ENCODE results near the gene PCDHB6. TPM values are rescaled to one million over a fixed set of nuclear protein-coding genes. Genes with fewer than 3 reads are reported as not detected.
"Not testable (repeated sequence)": the region's sequence is repeated elsewhere in the genome, so short reads cannot be mapped to it uniquely, and the experiment has no call there.

Gene PCDHB6
- polyA plus RNA-seq, 1 experiment = 0.21 TPM

DNA sequence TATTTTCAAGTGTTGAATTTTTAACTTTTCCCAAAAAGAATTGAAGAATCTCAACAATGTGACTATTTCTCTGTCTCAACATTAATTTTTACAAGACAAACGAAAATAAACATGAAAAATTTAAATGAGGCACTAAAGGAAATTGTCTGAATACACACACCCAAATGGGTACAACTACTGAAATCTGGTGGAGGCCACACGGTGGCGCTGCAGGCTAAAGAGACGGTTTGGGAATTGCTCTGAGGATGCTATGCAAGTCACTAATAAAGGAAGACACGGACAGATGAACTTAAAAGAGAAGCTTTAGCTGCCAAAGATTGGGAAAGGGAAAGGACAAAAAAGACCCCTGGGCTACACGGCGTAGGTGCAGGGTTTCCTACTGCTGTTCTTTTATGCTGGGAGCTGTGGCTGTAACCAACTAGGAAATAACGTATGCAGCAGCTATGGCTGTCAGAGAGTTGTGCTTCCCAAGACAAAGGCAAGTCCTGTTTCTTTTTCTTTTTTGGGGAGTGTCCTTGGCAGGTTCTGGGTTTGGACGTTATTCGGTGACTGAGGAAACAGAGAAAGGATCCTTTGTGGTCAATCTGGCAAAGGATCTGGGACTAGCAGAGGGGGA is 42.4 kb downstream of the PCDHB6 start, which contains the start of gene PCDHB10:
PCDHB10 (plus strand) TSS at position 244 of the 616 bp plus-strand sequence; CDS start at position 444, 200 bp downstream.
- ChIA-PET POLR2A (no interaction called here), CTCF (interaction anchor here (0.7 to 1.4 kb wide), 7 partner anchors 10 to 372 kb away, joined by 3 to 7 read pairs (median 3); partner anchors contain the start of genes PCDHB14 and PCDHB16)
- no peak for DNase-seq (ENCODE audit: low read depth, low spot score)
- Histone ChIP-seq H3K27me3 (ENCODE audit: control insufficient read depth, insufficient read depth, low read length) (no peaks in the 10 kb centered on the region), H3K27ac (ENCODE audit: low read depth, low read length) (no peak within 1 kb of the TSS), H3K4me3 (ENCODE audit: low read depth, low read length) (peak within 1 kb of the TSS; percentile 41), H3K9me3 (ENCODE audit: control insufficient read depth, insufficient read depth, low read length) (peaks cover 24% of the 10 kb centered on the region)
- 0 out of 2 replicates have a peak, but pooled peaks have one; percentile 15 for TF ChIP-seq CTCF (IDR thresholded peaks at IDR 0.05; ENCODE audit: low read depth, low read length)

GRCh38 chr5:141194332-141194731 is 44.5 kb downstream of the PCDHB6 start:
- POLR2A ChIA-PET; H3K27me3 ChIP-seq (ENCODE audit: control insufficient read depth, insufficient read depth, low read length); CTCF ChIA-PET: not testable (repeated sequence)

GRCh38 chr5:141196363-141196762 is 46.5 kb downstream of the PCDHB6 start:
- Histone ChIP-seq H3K27ac (ENCODE audit: low read depth, low read length) (no peak overlapping the region), H3K4me3 (ENCODE audit: low read depth, low read length) (no peak overlapping the region), H3K27me3 (ENCODE audit: control insufficient read depth, insufficient read depth, low read length) (no peaks in the 10 kb centered on the region), H3K9me3 (ENCODE audit: control insufficient read depth, insufficient read depth, low read length) (peaks cover 20% of the 10 kb centered on the region)
- TF ChIP-seq CTCF (IDR thresholded peaks at IDR 0.05; ENCODE audit: low read depth, low read length) = no peak
- no peak for DNase-seq (ENCODE audit: low read depth, low spot score)
- ChIA-PET CTCF (interaction anchor here (1.2 kb wide), 1 partner anchor 9 kb away, joined by 3 read pairs; the partner anchor contains the start of gene PCDHB9), POLR2A (no interaction called here)

More at GRCh38 chr5:141194332-141194731, 44.5 kb downstream of the PCDHB6 start:
- H3K4me3 ChIP-seq (ENCODE audit: low read depth, low read length); H3K27ac ChIP-seq (ENCODE audit: low read depth, low read length); DNase-seq (ENCODE audit: low read depth, low spot score): not testable (repeated sequence)
- H3K9me3 ChIP-seq (ENCODE audit: control insufficient read depth, insufficient read depth, low read length) = peaks cover 16% of the 10 kb centered on the region

- no peak for TF ChIP-seq CTCF (IDR thresholded peaks at IDR 0.05; ENCODE audit: low read depth, low read length)
- POLR2A ChIA-PET = no interaction called here
- Histone ChIP-seq H3K27ac (ENCODE audit: low read depth, low read length) (no peak within 1 kb of the TSS), H3K4me3 (ENCODE audit: low read depth, low read length) (no peak within 1 kb of the TSS), H3K9me3 (ENCODE audit: control insufficient read depth, insufficient read depth, low read length) (peaks cover 29% of the 10 kb centered on the region), H3K27me3 (ENCODE audit: control insufficient read depth, insufficient read depth, low read length) (no peaks in the 10 kb centered on the region)
- DNase-seq (ENCODE audit: low read depth, low spot score) = no peak
- CTCF ChIA-PET = interaction anchor here (0.9 to 1.0 kb wide), 2 partner anchors 28 to 121 kb away, joined by 3 read pairs; partner anchors contain the start of gene TAF7
These were observed 49.7 kb downstream of the PCDHB6 start, which contains the start of gene PCDHB11 for GRCh38 chr5:141199359-141200235. TSS of gene PCDHB11 (plus strand) at chr5:141199627. CDS start at chr5:141199775, 148 bp downstream.

DNA sequence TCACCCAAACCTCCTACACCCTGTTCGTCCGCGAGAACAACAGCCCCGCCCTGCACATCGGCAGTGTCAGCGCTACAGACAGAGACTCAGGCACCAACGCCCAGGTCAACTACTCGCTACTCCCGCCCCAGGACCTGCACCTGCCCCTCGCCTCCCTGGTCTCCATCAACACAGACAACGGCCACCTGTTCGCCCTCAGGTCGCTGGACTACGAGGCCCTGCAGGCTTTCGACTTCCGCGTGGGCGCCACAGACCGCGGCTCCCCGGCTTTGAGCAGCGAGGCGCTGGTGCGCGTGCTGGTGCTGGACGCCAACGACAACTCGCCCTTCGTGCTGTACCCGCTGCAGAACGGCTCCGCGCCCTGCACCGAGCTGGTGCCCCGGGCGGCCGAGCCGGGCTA is 51.3 kb downstream of the PCDHB6 start:
- H3K27me3 ChIP-seq (ENCODE audit: control insufficient read depth, insufficient read depth, low read length); POLR2A ChIA-PET; CTCF ChIA-PET: not testable (repeated sequence)

GRCh38 chr5:141201646-141202045 is 51.8 kb downstream of the PCDHB6 start:
- CTCF ChIA-PET; H3K4me3 ChIP-seq (ENCODE audit: low read depth, low read length); H3K27ac ChIP-seq (ENCODE audit: low read depth, low read length); H3K27me3 ChIP-seq (ENCODE audit: control insufficient read depth, insufficient read depth, low read length); DNase-seq (ENCODE audit: low read depth, low spot score); POLR2A ChIA-PET: not testable (repeated sequence)
- H3K9me3 ChIP-seq (ENCODE audit: control insufficient read depth, insufficient read depth, low read length) = peaks cover 28% of the 10 kb centered on the region

More for the DNA sequence above, 51.3 kb downstream of the PCDHB6 start:
- peaks cover 28% of the 10 kb centered on the region for H3K9me3 ChIP-seq (ENCODE audit: control insufficient read depth, insufficient read depth, low read length)
- DNase-seq (ENCODE audit: low read depth, low spot score); H3K4me3 ChIP-seq (ENCODE audit: low read depth, low read length); H3K27ac ChIP-seq (ENCODE audit: low read depth, low read length): not testable (repeated sequence)

Other genes starting within 250 kb of the PCDHB6 start
- gene PCDHAC1, start 223.8 kb upstream of the PCDHB6 start, polyA plus RNA-seq (2011; rRNA removed) = 0.02 and 0.04 TPM in 2 replicates
- gene PCDHAC2, start 183.6 kb upstream of the PCDHB6 start, polyA plus RNA-seq (2011; rRNA removed) = not detected in 2 replicates
- gene PCDHB1, start 98.7 kb upstream of the PCDHB6 start, polyA plus RNA-seq (2011; rRNA removed) = not detected in 2 replicates
- gene PCDHB2, start 55.4 kb upstream of the PCDHB6 start, polyA plus RNA-seq (2011; rRNA removed) = 0.86 and 1.1 TPM in 2 replicates
- 0.12 and 0.15 TPM in 2 replicates for gene PCDHB3, start 49.6 kb upstream of the PCDHB6 start, polyA plus RNA-seq (2011; rRNA removed)
- gene PCDHB4, start 28.2 kb upstream of the PCDHB6 start, polyA plus RNA-seq (2011; rRNA removed) = 0.04 and 0.06 TPM in 2 replicates
- 0.68 and 0.72 TPM in 2 replicates for gene PCDHB5, start 14.9 kb upstream of the PCDHB6 start, polyA plus RNA-seq (2011; rRNA removed)
- 0.61 and 0.62 TPM in 2 replicates for gene PCDHB7, start 22.6 kb downstream of the PCDHB6 start, polyA plus RNA-seq (2011; rRNA removed)
- 0.20 and 0.25 TPM in 2 replicates for gene PCDHB8, start 27.7 kb downstream of the PCDHB6 start, polyA plus RNA-seq (2011; rRNA removed)
- 0.45 and 0.66 TPM in 2 replicates for gene PCDHB16, start 32.3 kb downstream of the PCDHB6 start, polyA plus RNA-seq (2011; rRNA removed)
- 0.22 and 0.45 TPM in 2 replicates for gene PCDHB9, start 37.1 kb downstream of the PCDHB6 start, polyA plus RNA-seq (2011; rRNA removed)
- gene PCDHB10, start 42.3 kb downstream of the PCDHB6 start, polyA plus RNA-seq (2011; rRNA removed) = 0.45 and 0.74 TPM in 2 replicates
- 0.16 and 0.25 TPM in 2 replicates for gene PCDHB11, start 49.6 kb downstream of the PCDHB6 start, polyA plus RNA-seq (2011; rRNA removed)
- 0.32 and 0.40 TPM in 2 replicates for gene PCDHB12, start 58.7 kb downstream of the PCDHB6 start, polyA plus RNA-seq (2011; rRNA removed)
- 0.60 and 0.73 TPM in 2 replicates for gene PCDHB13, start 63.9 kb downstream of the PCDHB6 start, polyA plus RNA-seq (2011; rRNA removed)
- 0.98 and 1.1 TPM in 2 replicates for gene PCDHB14, start 73.3 kb downstream of the PCDHB6 start, polyA plus RNA-seq (2011; rRNA removed)
- 0.88 and 0.93 TPM in 2 replicates for gene PCDHB15, start 95.3 kb downstream of the PCDHB6 start, polyA plus RNA-seq (2011; rRNA removed)
- not detected in 2 replicates for gene SLC25A2, start 154.0 kb downstream of the PCDHB6 start, polyA plus RNA-seq (2011; rRNA removed)
- gene TAF7, start 170.7 kb downstream of the PCDHB6 start, polyA plus RNA-seq (2011; rRNA removed) = 60.3 and 71.0 TPM in 2 replicates
- 1.9 and 2.2 TPM in 2 replicates for gene PCDHGA1, start 180.5 kb downstream of the PCDHB6 start, polyA plus RNA-seq (2011; rRNA removed)
- 6.1 and 6.3 TPM in 2 replicates for gene PCDHGA2, start 188.7 kb downstream of the PCDHB6 start, polyA plus RNA-seq (2011; rRNA removed)
- 0.92 and 1.2 TPM in 2 replicates for gene PCDHGA3, start 193.8 kb downstream of the PCDHB6 start, polyA plus RNA-seq (2011; rRNA removed)
- 3.2 TPM in 2 replicates for gene PCDHGB1, start 200.0 kb downstream of the PCDHB6 start, polyA plus RNA-seq (2011; rRNA removed)
- gene PCDHGA4, start 205.0 kb downstream of the PCDHB6 start, polyA plus RNA-seq (2011; rRNA removed) = 6.3 and 7.6 TPM in 2 replicates
- gene PCDHGB2, start 209.9 kb downstream of the PCDHB6 start, polyA plus RNA-seq (2011; rRNA removed) = 4.6 and 4.8 TPM in 2 replicates
- gene PCDHGA5, start 214.1 kb downstream of the PCDHB6 start, polyA plus RNA-seq (2011; rRNA removed) = 1.4 and 1.8 TPM in 2 replicates
- gene PCDHGB3, start 220.2 kb downstream of the PCDHB6 start, polyA plus RNA-seq (2011; rRNA removed) = 3.6 and 4.3 TPM in 2 replicates
- 4.7 and 4.8 TPM in 2 replicates for gene PCDHGA6, start 223.8 kb downstream of the PCDHB6 start, polyA plus RNA-seq (2011; rRNA removed)
- gene PCDHGA7, start 232.7 kb downstream of the PCDHB6 start, polyA plus RNA-seq (2011; rRNA removed) = 2.7 TPM in 2 replicates
- gene PCDHGB4, start 237.6 kb downstream of the PCDHB6 start, polyA plus RNA-seq (2011; rRNA removed) = 10.3 and 10.9 TPM in 2 replicates
- gene PCDHGA8, start 242.6 kb downstream of the PCDHB6 start, polyA plus RNA-seq (2011; rRNA removed) = 0.93 and 1.1 TPM in 2 replicates
- gene PCDHGB5, start 247.9 kb downstream of the PCDHB6 start, polyA plus RNA-seq (2011; rRNA removed) = 12.5 TPM in 2 replicates